Measurements from ENCODE around the gene COX20.

DNA sequence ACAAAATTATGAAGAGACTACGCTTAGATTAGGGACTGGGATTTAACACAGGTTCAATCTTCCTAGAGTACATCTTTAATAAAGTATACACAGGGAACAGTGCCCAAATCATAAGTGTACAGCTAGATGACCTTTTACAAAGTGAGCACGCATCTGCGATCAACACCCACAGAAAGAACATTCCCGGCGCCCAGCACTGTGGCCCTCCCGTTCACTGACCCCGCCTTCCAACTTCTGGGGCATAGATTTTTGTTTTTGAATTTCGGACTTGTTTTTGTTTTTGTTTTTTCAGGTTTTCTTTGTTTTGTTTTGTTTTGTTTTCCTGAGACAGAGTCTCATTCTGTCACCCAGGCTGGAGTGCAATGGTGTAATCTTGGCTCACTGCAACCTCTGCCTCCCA is 30.6 kb upstream of the COX20 start:
- TF ChIP-seq, protein P1, sequence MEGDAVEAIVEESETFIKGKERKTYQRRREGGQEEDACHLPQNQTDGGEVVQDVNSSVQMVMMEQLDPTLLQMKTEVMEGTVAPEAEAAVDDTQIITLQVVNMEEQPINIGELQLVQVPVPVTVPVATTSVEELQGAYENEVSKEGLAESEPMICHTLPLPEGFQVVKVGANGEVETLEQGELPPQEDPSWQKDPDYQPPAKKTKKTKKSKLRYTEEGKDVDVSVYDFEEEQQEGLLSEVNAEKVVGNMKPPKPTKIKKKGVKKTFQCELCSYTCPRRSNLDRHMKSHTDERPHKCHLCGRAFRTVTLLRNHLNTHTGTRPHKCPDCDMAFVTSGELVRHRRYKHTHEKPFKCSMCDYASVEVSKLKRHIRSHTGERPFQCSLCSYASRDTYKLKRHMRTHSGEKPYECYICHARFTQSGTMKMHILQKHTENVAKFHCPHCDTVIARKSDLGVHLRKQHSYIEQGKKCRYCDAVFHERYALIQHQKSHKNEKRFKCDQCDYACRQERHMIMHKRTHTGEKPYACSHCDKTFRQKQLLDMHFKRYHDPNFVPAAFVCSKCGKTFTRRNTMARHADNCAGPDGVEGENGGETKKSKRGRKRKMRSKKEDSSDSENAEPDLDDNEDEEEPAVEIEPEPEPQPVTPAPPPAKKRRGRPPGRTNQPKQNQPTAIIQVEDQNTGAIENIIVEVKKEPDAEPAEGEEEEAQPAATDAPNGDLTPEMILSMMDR (IDR thresholded peaks at IDR 0.05; ENCODE audit: low read depth, low read length, poor library complexity, severe bottlenecking) = no peak
- no peak for TF ChIP-seq EZH2phosphoT487 (IDR thresholded peaks at IDR 0.05; ENCODE audit: borderline replicate concordance, low read length)
